ENCODE measurements around the gene XPO4. TPM values are rescaled to one million over a fixed set of nuclear protein-coding genes. Genes with fewer than 3 reads are reported as not detected.
A peak's percentile ranks its signal among the peaks of the same experiment; 100 is the strongest.

Gene XPO4
- total and polyA plus RNA-seq, 2 of the 13 experiments (the other 11 are each of a cell fraction or from before 2014, with no cell fraction given): 8.4 to 24.8 TPM

- 0 out of 2 replicates have a peak, but pooled peaks have one; percentile 31 for TF ChIP-seq ZMAT5 (CRISPR knock-in tag; IDR thresholded peaks at IDR 0.05; ENCODE audit: borderline replicate concordance, low read depth)
- peak; percentile 68; the same call in 1 of the 2 replicates for TF ChIP-seq ZNF580 (CRISPR knock-in tag; IDR thresholded peaks at IDR 0.05; ENCODE audit: borderline replicate concordance, low read depth)
- no peak for TF ChIP-seq FOXA1 (IDR thresholded peaks at IDR 0.05)
- 0 out of 2 replicates have a peak, but pooled peaks have one; percentile 16 for TF ChIP-seq FOXA1 (CRISPR knock-in tag; IDR thresholded peaks at IDR 0.05)
- TF ChIP-seq SAP130 (CRISPR knock-in tag; IDR thresholded peaks at IDR 0.05; ENCODE audit: low read depth): peak; percentile 69
- peak; percentile 79; the same call in 1 of the 2 replicates for TF ChIP-seq PBX3 (CRISPR knock-in tag; IDR thresholded peaks at IDR 0.05; ENCODE audit: borderline replicate concordance)
- TF ChIP-seq IRF1 (CRISPR knock-in tag; IDR thresholded peaks at IDR 0.05; ENCODE audit: low read depth): 0 out of 2 replicates have a peak, but pooled peaks have one; percentile 82
- TF ChIP-seq MAFF (IDR thresholded peaks at IDR 0.05; ENCODE audit: low read depth, low read length): no peak
- TF ChIP-seq NONO (IDR thresholded peaks at IDR 0.05): no peak
- TF ChIP-seq NONO (CRISPR knock-in tag; conservative IDR thresholded peaks at IDR 0.05): peak; percentile 42; the same call in 1 of the 2 replicates
- no peak for TF ChIP-seq U2AF1 (optimal IDR thresholded peaks at IDR 0.05; ENCODE audit: low read depth, low read length)
- peak; percentile 51 for TF ChIP-seq TBL1XR1 (IDR thresholded peaks at IDR 0.05; ENCODE audit: borderline replicate concordance, low read length, partially characterized antibody)
- TF ChIP-seq FOSL1 (CRISPR knock-in tag; IDR thresholded peaks at IDR 0.05; ENCODE audit: borderline replicate concordance): no peak; the same call in 1 of the 2 replicates
- no peak; the same call in 1 of the 2 replicates for TF ChIP-seq HINFP (CRISPR knock-in tag; IDR thresholded peaks at IDR 0.05; ENCODE audit: low read depth)
- 0 out of 2 replicates have a peak, but pooled peaks have one; percentile 73 for TF ChIP-seq ZNF678 (CRISPR knock-in tag; IDR thresholded peaks at IDR 0.05)
- TF ChIP-seq EEA1 (CRISPR knock-in tag; IDR thresholded peaks at IDR 0.05; ENCODE audit: borderline replicate concordance): peak; percentile 95; the same call in 1 of the 2 replicates
- peak; percentile 67 for TF ChIP-seq MED1 (CRISPR knock-in tag; IDR thresholded peaks at IDR 0.05)
- no peak for TF ChIP-seq SP1 (IDR thresholded peaks at IDR 0.05)
- TF ChIP-seq SP1 (CRISPR knock-in tag; IDR thresholded peaks at IDR 0.05): peak; percentile 65
- 0 out of 2 replicates have a peak, but pooled peaks have one; percentile 43 for TF ChIP-seq NR1H2 (CRISPR knock-in tag; IDR thresholded peaks at IDR 0.05; ENCODE audit: borderline replicate concordance, low read depth)
- peak; percentile 84 for TF ChIP-seq KMT2B (CRISPR knock-in tag; IDR thresholded peaks at IDR 0.05)
- TF ChIP-seq ZKSCAN5 (CRISPR knock-in tag; IDR thresholded peaks at IDR 0.05): no peak; the same call in 1 of the 2 replicates
- 0 out of 2 replicates have a peak, but pooled peaks have one; percentile 85 for TF ChIP-seq ZNF839 (CRISPR knock-in tag; IDR thresholded peaks at IDR 0.05; ENCODE audit: borderline replicate concordance)
- TF ChIP-seq ZMYM3 (CRISPR knock-in tag; IDR thresholded peaks at IDR 0.05): peak; percentile 28; the same call in 1 of the 2 replicates
- TF ChIP-seq ZBTB7B (CRISPR knock-in tag; IDR thresholded peaks at IDR 0.05): no peak
- TF ChIP-seq TBP (CRISPR knock-in tag; IDR thresholded peaks at IDR 0.05): no peak
Observed at GRCh38 chr13:20773194-20774080, 129.1 kb downstream of the XPO4 start, which contains the start of gene EEF1AKMT1 (continued).

Measured in HepG2 (cell line).